HepG2 (cell line): ENCODE results near the gene ARMC3.

Experiments
- EP300 ChIP-seq, 3 experiments: sonication (generic) in 1 of 3; formaldehyde crosslinking in 1 of 3; IDR thresholded peaks; 2 replicates each; pipeline versions ENCODE4 v1.5.1 to v1.6.1; 2011 to 2020; ENCODE audit warnings: low read depth in 2 of 3, low read length in 2 of 3, borderline replicate concordance in 1 of 3, improper control_type of control experiment in 1 of 3, mild to moderate bottlenecking in 1 of 3, missing genetic modification reagents in 1 of 3, moderate library complexity in 1 of 3
- MAZ ChIP-seq, 2 experiments: sonication (generic) in 1 of 2; formaldehyde crosslinking in 1 of 2; IDR thresholded peaks; 2 replicates each; pipeline versions ENCODE4 v1.5.0 to v1.6.1; 2012 to 2020; ENCODE audit warnings: low read depth in 2 of 2, mild to moderate bottlenecking in 2 of 2, borderline replicate concordance in 1 of 2, improper control_type of control experiment in 1 of 2, low read length in 1 of 2, missing genetic modification reagents in 1 of 2, moderate library complexity in 1 of 2
- NR1H2 ChIP-seq: sonication (generic); formaldehyde crosslinking; IDR thresholded peaks from 2 replicates; pipeline ENCODE4 v1.8.1; 2022; ENCODE audit warnings: low read depth, missing genetic modification reagents, borderline replicate concordance
- POLR2A ChIP-seq, 2 experiments: IDR thresholded peaks; 2 replicates each; pipeline ENCODE4 v1.6.1; 2011; ENCODE audit warnings: low read depth in 2 of 2, low read length in 2 of 2, mild to moderate bottlenecking in 1 of 2, moderate library complexity in 1 of 2; ENCODE audit not compliant: insufficient read depth in 1 of 2
- SIN3A ChIP-seq: IDR thresholded peaks from 2 replicates; pipeline ENCODE4 v1.6.1; 2011; ENCODE audit warnings: low read depth, mild to moderate bottlenecking, control low read depth, low read length, borderline replicate concordance
- ZBTB25 ChIP-seq: IDR thresholded peaks from 2 replicates; pipeline ENCODE4 v1.6.1; 2018; ENCODE audit warnings: missing genetic modification reagents

DNA sequence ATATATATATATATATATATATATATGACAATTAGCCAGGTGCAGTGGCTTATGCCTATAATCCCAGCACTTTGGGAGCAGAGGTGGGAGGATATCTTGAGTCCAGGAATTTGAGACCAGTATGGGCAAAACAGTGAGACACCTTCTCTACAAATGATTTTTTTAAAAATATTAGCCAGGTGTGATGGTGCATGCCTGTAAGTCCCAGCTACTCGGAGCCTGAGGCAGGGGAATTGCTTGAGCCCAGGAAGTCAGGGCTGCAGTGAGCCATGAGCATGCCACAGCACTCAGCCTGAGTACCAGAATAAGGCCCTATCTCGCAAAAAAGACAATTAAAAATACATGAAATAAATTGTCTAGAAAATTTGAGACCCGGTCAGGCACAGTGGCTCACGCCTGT lies 120.3 kb downstream of the ARMC3 start:
- TF ChIP-seq SIN3A (no peak), NR1H2 (CRISPR knock-in tag) (no peak), POLR2A (IDR thresholded peaks at IDR 0.05; ENCODE audit: insufficient read depth in 1 of 2, low read depth in 2 of 2, low read length in 2 of 2) (no peak), ZBTB25 (CRISPR knock-in tag) (no peak), EP300 (IDR thresholded peaks at IDR 0.05; ENCODE audit: low read depth in 2 of 2, low read length in 2 of 2) (no peak), EP300 (CRISPR knock-in tag; IDR thresholded peaks at IDR 0.05; ENCODE audit: borderline replicate concordance) (no peak), MAZ (IDR thresholded peaks at IDR 0.05; ENCODE audit: borderline replicate concordance, low read depth, low read length) (no peak), MAZ (CRISPR knock-in tag; IDR thresholded peaks at IDR 0.05; ENCODE audit: low read depth) (no peak)
